ENCODE data around the gene SPATA6L.

DNA sequence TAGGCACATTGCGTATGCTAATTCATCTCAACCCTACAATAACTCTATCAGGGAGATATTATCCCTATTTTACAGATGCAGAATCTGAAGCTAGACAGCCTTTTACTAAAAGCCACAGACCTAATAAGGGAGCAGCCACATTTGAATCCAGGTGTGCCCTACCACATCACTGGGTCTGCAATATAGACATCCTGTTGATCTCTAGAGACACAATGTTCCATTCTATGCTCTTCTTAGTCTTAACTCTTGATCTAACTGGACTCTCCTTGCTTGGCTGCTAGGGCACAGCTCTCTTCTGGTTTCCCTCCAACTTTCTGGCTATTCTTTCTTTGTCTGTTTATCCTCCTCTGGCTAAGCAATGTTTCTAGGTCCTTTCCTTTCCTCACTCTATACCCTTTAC is 1.4 kb upstream of the SPATA6L start:
- TF ChIP-seq, protein P1, sequence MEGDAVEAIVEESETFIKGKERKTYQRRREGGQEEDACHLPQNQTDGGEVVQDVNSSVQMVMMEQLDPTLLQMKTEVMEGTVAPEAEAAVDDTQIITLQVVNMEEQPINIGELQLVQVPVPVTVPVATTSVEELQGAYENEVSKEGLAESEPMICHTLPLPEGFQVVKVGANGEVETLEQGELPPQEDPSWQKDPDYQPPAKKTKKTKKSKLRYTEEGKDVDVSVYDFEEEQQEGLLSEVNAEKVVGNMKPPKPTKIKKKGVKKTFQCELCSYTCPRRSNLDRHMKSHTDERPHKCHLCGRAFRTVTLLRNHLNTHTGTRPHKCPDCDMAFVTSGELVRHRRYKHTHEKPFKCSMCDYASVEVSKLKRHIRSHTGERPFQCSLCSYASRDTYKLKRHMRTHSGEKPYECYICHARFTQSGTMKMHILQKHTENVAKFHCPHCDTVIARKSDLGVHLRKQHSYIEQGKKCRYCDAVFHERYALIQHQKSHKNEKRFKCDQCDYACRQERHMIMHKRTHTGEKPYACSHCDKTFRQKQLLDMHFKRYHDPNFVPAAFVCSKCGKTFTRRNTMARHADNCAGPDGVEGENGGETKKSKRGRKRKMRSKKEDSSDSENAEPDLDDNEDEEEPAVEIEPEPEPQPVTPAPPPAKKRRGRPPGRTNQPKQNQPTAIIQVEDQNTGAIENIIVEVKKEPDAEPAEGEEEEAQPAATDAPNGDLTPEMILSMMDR (IDR thresholded peaks at IDR 0.05) = no peak
- no peak for TF ChIP-seq POLR2A (IDR thresholded peaks at IDR 0.05)
